ENCODE data around the gene NVL.

Gene NVL

GRCh38 chr1:224192082-224192788, 137.7 kb downstream of the NVL start:
- DNase-seq: no peak

DNA sequence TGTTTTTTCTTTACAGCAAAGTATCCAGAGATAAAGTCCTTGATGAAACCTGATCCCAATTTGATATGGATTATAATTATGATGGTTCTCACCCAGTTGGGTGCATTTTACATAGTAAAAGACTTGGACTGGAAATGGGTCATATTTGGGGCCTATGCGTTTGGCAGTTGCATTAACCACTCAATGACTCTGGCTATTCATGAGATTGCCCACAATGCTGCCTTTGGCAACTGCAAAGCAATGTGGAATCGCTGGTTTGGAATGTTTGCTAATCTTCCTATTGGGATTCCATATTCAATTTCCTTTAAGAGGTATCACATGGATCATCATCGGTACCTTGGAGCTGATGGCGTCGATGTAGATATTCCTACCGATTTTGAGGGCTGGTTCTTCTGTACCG, 140.4 kb downstream of the NVL start:
- DNase-seq: no peak

- DNase-seq: no peak
Observed at GRCh38 chr1:224188286-224188685, 141.7 kb downstream of the NVL start.

GRCh38 chr1:224185208-224185607, 144.8 kb downstream of the NVL start:
- DNase-seq: no peak

- DNase-seq: peak; percentile 66 to 74
Observed at GRCh38 chr1:224183591-224184312, 146.2 kb downstream of the NVL start.

DNA sequence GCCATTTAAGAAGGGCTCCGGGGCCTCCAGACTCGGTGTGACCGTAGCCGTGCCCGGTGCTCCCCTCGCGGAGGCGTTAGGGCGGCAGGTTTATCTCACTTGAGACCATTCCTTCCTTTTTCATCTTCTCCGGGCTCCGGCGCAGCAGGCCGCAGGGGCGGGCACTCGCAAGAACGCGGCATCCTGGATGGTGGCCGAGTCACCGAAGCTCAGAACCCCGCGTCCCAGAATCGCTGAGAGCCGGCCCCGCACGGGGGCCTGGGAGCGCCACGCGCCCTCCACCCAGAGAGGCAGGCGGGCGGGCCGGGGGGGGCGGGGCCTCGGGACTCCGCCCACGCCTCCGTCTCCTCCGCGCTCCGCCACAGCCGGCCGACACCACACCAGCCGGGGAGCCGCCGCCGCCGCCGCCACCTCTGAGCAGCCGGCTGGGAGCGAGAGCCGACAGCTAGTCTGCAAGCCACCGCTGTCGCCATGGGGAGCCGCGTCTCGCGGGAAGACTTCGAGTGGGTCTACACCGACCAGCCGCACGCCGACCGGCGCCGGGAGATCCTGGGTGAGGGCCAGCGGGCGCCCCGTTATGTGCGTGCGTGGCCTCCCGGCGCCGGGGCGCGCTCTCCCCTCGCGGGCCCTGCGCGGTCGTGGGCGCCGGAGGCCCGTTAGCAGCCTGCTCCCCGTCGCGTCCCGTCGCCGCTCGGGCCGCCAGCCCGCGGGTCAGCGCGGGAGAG, 146.9 kb downstream of the NVL start, which contains the start of gene DEGS1:
Gene DEGS1, plus strand, starts transcription at position 375 of the 725 bp plus-strand sequence. Its CDS starts 97 bp downstream, at position 472.
- DNase-seq: peak; percentile 80

- peak; percentile 51 to 66 for DNase-seq
Observed at GRCh38 chr1:224182057-224182865, 147.7 kb downstream of the NVL start.

- DNase-seq: no peak
Observed at GRCh38 chr1:224181453-224181810, 148.5 kb downstream of the NVL start.

- DNase-seq: no peak
Observed at GRCh38 chr1:224180783-224181452, 149.1 kb downstream of the NVL start.

DNA sequence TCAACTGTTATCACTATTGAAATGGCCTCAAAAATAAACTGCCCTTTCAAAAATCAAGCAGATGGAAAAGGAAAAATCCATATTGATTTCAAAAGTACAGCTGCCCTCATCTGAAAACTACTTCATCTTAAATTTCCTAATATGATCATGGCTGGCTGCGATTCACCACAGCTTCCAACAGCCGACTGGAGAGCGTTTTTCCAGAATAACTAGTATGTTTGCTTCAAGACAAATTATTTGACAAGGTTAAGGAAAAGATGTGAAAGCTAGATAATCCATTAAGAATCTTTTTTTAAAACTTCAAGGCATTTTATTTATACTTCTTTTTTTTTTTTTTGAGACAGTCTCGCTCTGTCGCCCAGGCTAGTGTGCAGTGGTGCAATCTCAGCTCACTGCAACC, 151.1 kb downstream of the NVL start:
- no peak for DNase-seq

GRCh38 chr1:224177356-224177999, 152.5 kb downstream of the NVL start:
- no peak for DNase-seq
